Eye (tissue), 1 donor: ENCODE results near the gene PEA15.
A peak's percentile ranks its signal among the peaks of the same experiment; 100 is the strongest.

Experiments used
- DNase-seq: peaks from one replicate; pipeline ENCODE4 v3.0.0-alpha.2; 2015

PEA15 gene

GRCh38 chr1:160209321-160210046 lies 4.3 kb downstream of the PEA15 start:
- DNase-seq = peak; percentile 96

- no peak for DNase-seq
These were observed 5.4 kb downstream of the PEA15 start for GRCh38 chr1:160210561-160210960.

GRCh38 chr1:160211046-160211790 lies 6.0 kb downstream of the PEA15 start:
- peak; percentile 93 for DNase-seq

GRCh38 chr1:160214481-160215140 lies 9.4 kb downstream of the PEA15 start:
- no peak for DNase-seq

GRCh38 chr1:160216301-160216700 lies 11.1 kb downstream of the PEA15 start:
- DNase-seq = no peak

GRCh38 chr1:160217481-160218051 lies 12.4 kb downstream of the PEA15 start:
- no peak for DNase-seq

- DNase-seq = peak; percentile 81
These were observed 14.1 kb downstream of the PEA15 start for GRCh38 chr1:160219062-160219929.

- no peak for DNase-seq
These were observed 15.1 kb downstream of the PEA15 start for GRCh38 chr1:160220301-160220700.

- no peak for DNase-seq
These were observed 15.9 kb downstream of the PEA15 start for GRCh38 chr1:160221089-160221488.

GRCh38 chr1:160222546-160222945 lies 17.4 kb downstream of the PEA15 start:
- DNase-seq = no peak

- DNase-seq = no peak
These were observed 19.4 kb downstream of the PEA15 start for GRCh38 chr1:160224606-160225005.

GRCh38 chr1:160225345-160225744 lies 20.2 kb downstream of the PEA15 start:
- no peak for DNase-seq

- DNase-seq = no peak
These were observed 21.4 kb downstream of the PEA15 start for GRCh38 chr1:160226623-160227022.

- no peak for DNase-seq
These were observed 21.9 kb downstream of the PEA15 start for GRCh38 chr1:160227034-160227433.

- DNase-seq = no peak
These were observed 22.4 kb downstream of the PEA15 start for GRCh38 chr1:160227561-160227960.

- no peak for DNase-seq
These were observed 23.2 kb downstream of the PEA15 start for GRCh38 chr1:160228431-160228830.

- no peak for DNase-seq
These were observed 27.7 kb downstream of the PEA15 start for GRCh38 chr1:160232911-160233310.

- no peak for DNase-seq
These were observed 31.6 kb downstream of the PEA15 start for GRCh38 chr1:160236806-160237205.

GRCh38 chr1:160237558-160237957 lies 32.4 kb downstream of the PEA15 start:
- DNase-seq = no peak

- DNase-seq = no peak
These were observed 33.2 kb downstream of the PEA15 start for GRCh38 chr1:160238408-160238807.

GRCh38 chr1:160239582-160240299 lies 34.6 kb downstream of the PEA15 start:
- DNase-seq = no peak

GRCh38 chr1:160243767-160244166 lies 38.6 kb downstream of the PEA15 start:
- DNase-seq = no peak
